Endothelial cell (in vitro differentiated cells): ENCODE measurements around the gene ANKFY1. TPM values are rescaled to one million over a fixed set of nuclear protein-coding genes. Genes with fewer than 3 reads are reported as not detected.

Source experiments
- DNase-seq: peaks from one replicate; pipeline ENCODE4 v3.0.0; 2021; ENCODE audit warnings: low spot score
- H3K27ac Mint-ChIP-seq: one replicate; pipeline ENCODE4 v1.8.0; 2021; ENCODE audit warnings: mixed read lengths, inconsistent platforms; ENCODE audit not compliant: unreplicated experiment
- H3K27me3 Mint-ChIP-seq: one replicate; pipeline ENCODE4 v1.8.0; 2021; ENCODE audit warnings: mild to moderate bottlenecking, moderate library complexity, mixed read lengths, inconsistent platforms; ENCODE audit not compliant: unreplicated experiment
- H3K36me3 Mint-ChIP-seq: one replicate; pipeline ENCODE4 v1.8.0; 2021; ENCODE audit warnings: mild to moderate bottlenecking, low read depth, mixed read lengths, inconsistent platforms; ENCODE audit not compliant: unreplicated experiment
- H3K4me1 Mint-ChIP-seq: one replicate; pipeline ENCODE4 v1.8.0; 2021; ENCODE audit warnings: mild to moderate bottlenecking, mixed read lengths, inconsistent platforms; ENCODE audit not compliant: unreplicated experiment
- H3K4me3 Mint-ChIP-seq: one replicate; pipeline ENCODE4 v1.8.0; 2021; ENCODE audit warnings: mild to moderate bottlenecking, mixed read lengths, inconsistent platforms; ENCODE audit not compliant: unreplicated experiment
- H3K9me3 Mint-ChIP-seq: one replicate; pipeline ENCODE4 v1.8.0; 2021; ENCODE audit warnings: mixed read lengths, inconsistent platforms; ENCODE audit not compliant: unreplicated experiment
- total RNA-seq: library from RNA; stranded (reverse); fragmentation: NEBNext Ultra II Directional; extraction: Animal tissue kit (Norgen Biotek cat#: 25700); gene quantifications from one replicate; pipeline ENCODE4 v1.2.1, GENCODE V29; 2021; ENCODE audit not compliant: unreplicated experiment
- TF ChIP-seq, protein P1 (sequence below): fragments of 200-600 bp; sonication (generic); IDR thresholded peaks from one replicate; pipeline ENCODE4 v1.5.0; 2021; ENCODE audit warnings: antibody characterized with exemption; ENCODE audit not compliant: unreplicated experiment

The ANKFY1 gene
- total RNA-seq, 1 donor from 2014 or later = 41.6 TPM

DNA sequence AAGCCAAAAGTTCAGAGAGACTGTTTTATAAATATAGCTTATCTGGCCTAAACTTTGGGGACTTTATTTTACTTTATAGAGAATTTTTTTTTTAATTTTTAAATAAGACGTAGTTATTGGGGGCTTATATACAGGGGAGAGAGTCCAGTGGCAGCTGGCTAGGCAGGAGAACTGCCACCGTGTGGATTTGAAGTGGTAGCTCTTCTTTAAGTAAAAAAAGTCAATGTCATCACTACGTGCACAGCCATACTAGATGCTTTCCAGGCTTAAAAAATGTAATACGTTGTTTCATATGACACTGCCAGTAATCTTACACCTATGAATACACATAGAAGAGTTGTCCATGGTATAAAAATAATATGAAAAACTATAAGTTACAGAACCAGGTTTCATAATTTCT, 31.9 kb upstream of the ANKFY1 start:
- TF ChIP-seq, protein P1, sequence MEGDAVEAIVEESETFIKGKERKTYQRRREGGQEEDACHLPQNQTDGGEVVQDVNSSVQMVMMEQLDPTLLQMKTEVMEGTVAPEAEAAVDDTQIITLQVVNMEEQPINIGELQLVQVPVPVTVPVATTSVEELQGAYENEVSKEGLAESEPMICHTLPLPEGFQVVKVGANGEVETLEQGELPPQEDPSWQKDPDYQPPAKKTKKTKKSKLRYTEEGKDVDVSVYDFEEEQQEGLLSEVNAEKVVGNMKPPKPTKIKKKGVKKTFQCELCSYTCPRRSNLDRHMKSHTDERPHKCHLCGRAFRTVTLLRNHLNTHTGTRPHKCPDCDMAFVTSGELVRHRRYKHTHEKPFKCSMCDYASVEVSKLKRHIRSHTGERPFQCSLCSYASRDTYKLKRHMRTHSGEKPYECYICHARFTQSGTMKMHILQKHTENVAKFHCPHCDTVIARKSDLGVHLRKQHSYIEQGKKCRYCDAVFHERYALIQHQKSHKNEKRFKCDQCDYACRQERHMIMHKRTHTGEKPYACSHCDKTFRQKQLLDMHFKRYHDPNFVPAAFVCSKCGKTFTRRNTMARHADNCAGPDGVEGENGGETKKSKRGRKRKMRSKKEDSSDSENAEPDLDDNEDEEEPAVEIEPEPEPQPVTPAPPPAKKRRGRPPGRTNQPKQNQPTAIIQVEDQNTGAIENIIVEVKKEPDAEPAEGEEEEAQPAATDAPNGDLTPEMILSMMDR = no peak
- DNase-seq = no peak
- no peaks in the 10 kb centered on the region for H3K9me3 Mint-ChIP-seq
- H3K27ac Mint-ChIP-seq = no peak overlapping the region
- H3K27me3 Mint-ChIP-seq = no peaks in the 10 kb centered on the region
- H3K4me3 Mint-ChIP-seq = no peak overlapping the region
- H3K36me3 Mint-ChIP-seq = no peaks in the 10 kb centered on the region
- H3K4me1 Mint-ChIP-seq = no peaks in the 10 kb centered on the region

DNA sequence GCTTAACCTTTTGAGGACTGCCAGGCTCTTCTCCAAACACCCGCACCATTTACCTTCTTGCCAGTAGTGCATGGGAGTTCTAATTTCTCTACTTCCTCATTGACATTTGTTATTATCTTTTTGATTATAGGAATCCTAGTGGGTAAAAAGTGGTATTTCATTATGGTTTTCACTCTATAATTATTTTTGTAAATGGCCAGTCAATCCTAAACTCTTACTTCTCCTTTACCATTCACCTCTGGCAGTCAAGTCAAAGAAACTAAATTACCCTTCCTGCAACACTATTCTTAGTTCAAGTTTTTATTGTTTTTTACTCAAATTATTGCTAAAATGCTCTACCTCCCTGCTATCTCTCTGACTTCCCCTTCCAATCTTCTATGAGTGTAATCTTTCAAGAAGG, 29.8 kb upstream of the ANKFY1 start:
- no peaks in the 10 kb centered on the region for H3K27me3 Mint-ChIP-seq
- H3K4me3 Mint-ChIP-seq = no peak overlapping the region
- peaks cover 6% of the 10 kb centered on the region for H3K36me3 Mint-ChIP-seq
- TF ChIP-seq, protein P1 = no peak
- no peaks in the 10 kb centered on the region for H3K9me3 Mint-ChIP-seq
- no peak overlapping the region for H3K27ac Mint-ChIP-seq
- H3K4me1 Mint-ChIP-seq = no peaks in the 10 kb centered on the region
- DNase-seq = no peak

DNA sequence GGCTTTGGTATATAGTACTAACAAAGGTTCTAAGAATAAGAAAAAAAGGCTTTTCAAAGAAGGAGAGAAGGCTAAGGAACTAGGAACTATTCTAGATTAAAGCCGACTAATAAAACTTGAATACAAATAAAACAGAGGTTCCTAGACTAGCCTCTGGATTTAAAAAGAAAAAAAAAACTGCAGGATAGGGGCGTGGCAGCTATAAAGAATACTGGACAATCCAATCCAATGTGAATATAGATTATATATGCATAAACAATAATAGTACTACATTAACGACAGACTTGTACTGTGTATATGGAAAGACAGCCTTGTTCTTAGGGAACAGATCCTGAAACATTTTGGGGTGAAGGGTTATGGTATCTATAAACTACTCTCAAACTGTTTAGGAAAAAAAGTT, 23.9 kb upstream of the ANKFY1 start:
- TF ChIP-seq, protein P1 = no peak
- Mint-ChIP-seq H3K4me1 (no peaks in the 10 kb centered on the region), H3K4me3 (no peak overlapping the region), H3K27ac (no peak overlapping the region), H3K27me3 (no peaks in the 10 kb centered on the region), H3K9me3 (no peaks in the 10 kb centered on the region), H3K36me3 (peaks cover 7% of the 10 kb centered on the region)
- no peak for DNase-seq

DNA sequence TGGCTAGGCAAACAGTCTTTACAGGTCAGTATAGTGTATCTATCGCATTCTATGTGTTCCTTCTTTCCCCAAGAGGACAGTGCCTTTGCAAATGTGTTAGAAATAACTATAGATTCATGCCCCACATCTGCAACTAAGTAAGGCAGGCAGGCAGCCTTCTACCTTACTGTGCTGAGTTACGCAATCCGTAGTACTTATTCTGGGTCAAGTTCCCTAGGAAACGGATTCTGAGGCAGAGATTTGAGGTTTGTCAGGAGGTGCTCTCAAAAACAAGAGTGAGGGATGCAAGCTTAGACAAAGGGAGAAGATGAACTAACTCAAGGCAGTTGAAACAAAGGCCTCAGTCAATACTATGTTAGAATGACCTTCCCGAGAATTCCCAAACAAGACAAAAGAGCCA, 12.7 kb upstream of the ANKFY1 start:
- Mint-ChIP-seq H3K9me3 (no peaks in the 10 kb centered on the region), H3K4me3 (peak overlapping the region; percentile 1), H3K36me3 (peaks cover 10% of the 10 kb centered on the region), H3K27me3 (no peaks in the 10 kb centered on the region), H3K27ac (no peak overlapping the region), H3K4me1 (no peaks in the 10 kb centered on the region)
- DNase-seq = no peak
- TF ChIP-seq, protein P1 = no peak

DNA sequence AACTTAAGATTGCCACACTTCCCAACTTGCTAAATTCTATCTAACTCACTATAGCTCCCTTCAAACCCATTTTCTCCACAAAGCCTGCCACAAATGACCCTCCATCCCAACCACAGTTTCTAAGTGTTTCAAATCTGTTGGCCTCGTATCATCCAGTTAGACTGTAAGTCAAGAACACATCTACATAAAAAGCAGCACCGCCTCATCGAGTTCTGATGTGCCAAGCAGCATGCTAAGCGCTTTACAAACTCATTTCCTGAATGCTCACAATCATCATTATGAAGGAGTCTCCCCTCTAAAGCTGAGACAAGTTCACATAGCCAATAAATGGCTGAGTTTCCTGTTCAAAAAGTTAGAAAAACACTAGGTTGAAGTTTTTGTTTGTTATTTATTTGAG, 9.2 kb upstream of the ANKFY1 start:
- H3K36me3 Mint-ChIP-seq = peaks cover 16% of the 10 kb centered on the region
- H3K27me3 Mint-ChIP-seq = no peaks in the 10 kb centered on the region
- no peak overlapping the region for H3K4me3 Mint-ChIP-seq
- no peak overlapping the region for H3K27ac Mint-ChIP-seq
- TF ChIP-seq, protein P1 = no peak
- no peaks in the 10 kb centered on the region for H3K4me1 Mint-ChIP-seq
- H3K9me3 Mint-ChIP-seq = no peaks in the 10 kb centered on the region
- DNase-seq = no peak
